NCI-H2107 treated with DMSO at 0.1 percent for 48 hours (cell line): ENCODE results near the gene IGF2BP1.
"Not testable (repeated sequence)": the region's sequence is repeated elsewhere in the genome, so short reads cannot be mapped to it uniquely, and the experiment has no call there.

Experiments used
- DNase-seq: peaks from one replicate; lab custom pipeline; 2025; ENCODE audit not compliant: unreplicated experiment; lab: John Stamatoyannopoulos, UW

Gene IGF2BP1

GRCh38 chr17:49090878-49091594 lies 93.9 kb downstream of the IGF2BP1 start:
- DNase-seq: no peak

DNA sequence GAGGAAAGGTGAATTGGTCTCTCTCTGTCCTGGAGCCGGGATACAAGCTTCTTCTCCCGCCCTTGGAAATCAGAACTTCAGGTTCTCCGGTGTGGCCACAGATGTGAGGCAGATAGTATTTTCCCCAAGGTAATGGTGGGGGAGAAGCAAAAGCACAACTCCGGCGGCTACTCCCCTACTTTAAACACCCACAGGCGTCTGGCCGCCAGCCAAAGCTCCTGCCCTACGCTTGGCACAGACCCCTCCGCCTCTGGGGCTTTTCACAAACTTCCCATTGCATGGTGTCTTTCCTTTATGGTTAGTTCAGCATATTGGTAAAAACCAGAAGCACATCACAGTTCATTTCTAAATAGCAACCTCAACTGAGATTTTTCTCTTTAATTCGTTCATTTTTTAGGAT lies 95.9 kb downstream of the IGF2BP1 start:
- no peak for DNase-seq

DNA sequence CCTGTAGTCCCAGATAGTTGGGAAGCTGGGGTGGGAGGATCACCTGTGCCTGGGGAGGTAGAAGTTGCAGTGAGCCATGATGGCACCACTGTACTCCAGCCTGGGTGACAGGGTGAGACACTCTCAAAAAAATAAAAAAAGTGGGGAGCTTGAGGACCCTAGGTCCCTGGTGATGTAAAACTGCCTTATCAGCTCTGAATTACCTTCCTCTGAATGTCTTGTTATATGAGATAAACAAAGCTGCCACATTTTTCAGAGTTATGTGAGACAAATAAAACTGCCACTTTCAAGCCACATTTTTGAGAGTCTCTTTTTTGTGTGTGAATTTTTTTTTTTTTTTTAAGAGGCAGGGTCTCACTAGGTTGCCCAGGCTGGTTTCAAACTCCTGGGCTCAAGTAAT lies 103.4 kb downstream of the IGF2BP1 start:
- DNase-seq: no peak

GRCh38 chr17:49101054-49101534 lies 103.9 kb downstream of the IGF2BP1 start:
- no peak for DNase-seq

DNA sequence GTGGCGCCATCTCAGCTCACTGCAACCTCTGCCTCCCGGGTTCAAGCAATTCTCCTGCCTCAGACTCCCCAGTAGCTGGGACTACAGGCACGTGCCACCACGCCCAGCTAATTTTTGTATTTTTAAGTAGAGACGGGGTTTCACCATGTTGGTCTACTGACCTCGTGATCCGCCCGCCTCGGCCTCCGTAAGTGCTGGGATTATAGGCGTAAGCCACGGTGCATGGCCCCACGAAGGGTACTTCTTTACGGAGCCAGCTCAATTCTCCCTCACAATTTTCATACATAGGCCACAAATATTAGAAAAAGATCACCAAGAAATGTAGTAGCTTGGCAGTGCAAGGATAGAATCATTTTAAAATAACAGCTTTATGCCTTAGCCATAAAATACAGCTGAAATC lies 106.2 kb downstream of the IGF2BP1 start:
- not testable (repeated sequence) for DNase-seq

DNA sequence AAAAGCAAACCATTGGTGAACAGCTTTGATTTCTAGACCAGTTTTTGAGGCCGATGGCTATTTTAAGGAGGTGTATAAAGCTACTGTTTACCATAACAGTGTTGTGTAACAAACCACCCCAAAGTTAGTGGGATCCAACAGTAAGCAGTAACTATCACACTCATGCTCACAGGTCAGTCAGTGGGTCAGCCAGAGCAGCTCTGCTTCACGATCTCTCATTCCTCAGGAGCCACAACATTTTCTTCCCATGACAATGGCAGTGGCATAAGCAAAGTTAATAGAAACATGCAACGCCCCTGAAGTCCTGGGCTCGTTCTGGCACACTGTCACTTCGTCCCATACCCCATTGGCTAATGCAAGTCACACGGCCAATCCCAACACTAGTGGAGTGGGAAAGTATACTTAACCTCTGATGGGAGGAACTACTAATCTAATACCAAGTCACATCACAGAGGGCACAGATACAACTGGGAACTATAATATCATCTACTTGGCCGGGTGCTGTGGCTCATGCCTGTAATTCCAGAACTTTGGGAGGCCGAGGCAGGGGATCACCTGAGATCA lies 107.4 kb downstream of the IGF2BP1 start:
- DNase-seq: no peak
